HEK293T (cell line): Measurements from ENCODE around the gene SQSTM1.

ENCODE experiments used
- ARNT ChIP-seq: fragments of 450-650 bp; IDR thresholded peaks from 2 replicates; pipeline ENCODE4 v1.6.1; 2017; ENCODE audit warnings: mild to moderate bottlenecking
- L3MBTL2 ChIP-seq: fragments of 450-650 bp; conservative IDR thresholded peaks from 2 replicates; pipeline ENCODE4 v1.6.1; 2016; ENCODE audit warnings: mild to moderate bottlenecking
- SP1 ChIP-seq: fragments of 450-650 bp; IDR thresholded peaks from 2 replicates; pipeline ENCODE4 v1.6.1; 2017
- TARDBP ChIP-seq: fragments of 450-650 bp; IDR thresholded peaks from 2 replicates; pipeline ENCODE4 v1.6.1; 2016
- ZNF384 ChIP-seq: fragments of 450-650 bp; IDR thresholded peaks from 2 replicates; pipeline ENCODE4 v1.6.1; 2016

DNA sequence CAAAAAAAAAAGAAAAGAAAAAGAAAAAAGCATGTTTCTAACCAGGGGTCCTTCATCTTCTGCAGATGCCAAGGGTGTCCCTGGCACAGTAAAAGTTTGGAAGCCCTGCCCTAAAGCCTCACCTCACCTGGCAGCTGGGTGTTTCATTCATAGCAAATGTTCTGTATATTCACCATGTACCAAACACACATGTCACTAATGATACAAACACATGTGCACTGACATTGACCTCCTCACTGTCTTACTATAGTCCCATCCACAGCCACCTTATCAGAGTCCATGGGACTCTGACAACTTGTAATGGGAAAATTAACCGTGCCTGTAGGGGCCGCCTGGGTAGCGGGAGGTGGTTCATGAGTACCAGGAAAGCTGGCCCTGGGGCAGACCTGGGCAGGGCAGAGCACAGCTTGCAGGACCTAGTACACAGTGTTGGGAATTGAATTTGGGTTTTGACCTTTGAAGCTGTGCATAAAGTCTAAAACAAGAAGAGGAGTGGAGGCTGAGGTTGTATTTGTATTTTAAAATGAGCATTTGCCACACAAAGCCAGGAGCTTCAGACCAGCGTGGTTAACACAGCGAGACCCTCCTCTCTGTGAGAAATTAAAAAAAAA, 7.6 kb upstream of the SQSTM1 start:
- TF ChIP-seq L3MBTL2 (no peak), SP1 (no peak), ARNT (no peak), ZNF384 (no peak), TARDBP (no peak)
